ENCODE data around the gene GSAP.

The GSAP gene

GRCh38 chr7:77396894-77397547, 19.1 kb downstream of the GSAP start:
- DNase-seq (ENCODE audit: low spot score), result no peak
- in situ Hi-C loops (cut with MboI; ENCODE audit: low pct_unique_long_range_greater_than_20kb, low sequenced_read_pairs, unreplicated experiment), result no loop called here
- no peak for TF ChIP-seq CTCF (IDR thresholded peaks at IDR 0.05; ENCODE audit: extremely low read depth, insufficient read depth, missing control alignments)

DNA sequence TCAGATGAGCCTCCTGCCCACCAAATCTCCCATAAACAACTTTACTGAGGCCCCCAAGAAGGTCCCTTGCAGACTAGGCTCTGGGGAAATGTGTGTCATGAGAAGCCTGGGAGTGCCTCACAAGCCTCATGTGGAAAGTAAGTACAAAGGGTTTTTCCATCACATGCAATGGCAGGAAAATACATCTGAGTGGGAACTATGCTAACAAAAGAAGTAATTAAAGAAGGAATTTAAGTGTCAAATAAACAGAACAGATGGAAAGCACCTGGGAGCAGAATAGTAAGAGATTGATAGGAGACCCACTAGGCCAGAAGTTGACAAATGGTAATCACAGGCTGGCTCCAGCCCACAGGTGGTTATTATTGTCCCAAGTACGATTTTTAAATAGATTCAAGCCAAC, 20.5 kb downstream of the GSAP start:
- no peak for TF ChIP-seq CTCF (IDR thresholded peaks at IDR 0.05; ENCODE audit: extremely low read depth, insufficient read depth, missing control alignments)
- in situ Hi-C loops (cut with MboI; ENCODE audit: low pct_unique_long_range_greater_than_20kb, low sequenced_read_pairs, unreplicated experiment), result no loop called here
- DNase-seq (ENCODE audit: low spot score), result no peak

GRCh38 chr7:77393954-77394353, 22.2 kb downstream of the GSAP start:
- in situ Hi-C loops (cut with MboI; ENCODE audit: low pct_unique_long_range_greater_than_20kb, low sequenced_read_pairs, unreplicated experiment), result no loop called here
- TF ChIP-seq CTCF (IDR thresholded peaks at IDR 0.05; ENCODE audit: extremely low read depth, insufficient read depth, missing control alignments), result no peak
- no peak for DNase-seq (ENCODE audit: low spot score)

- peak; percentile 56 for DNase-seq (ENCODE audit: low spot score)
- no peak for TF ChIP-seq CTCF (IDR thresholded peaks at IDR 0.05; ENCODE audit: extremely low read depth, insufficient read depth, missing control alignments)
- in situ Hi-C loops (cut with MboI; ENCODE audit: low pct_unique_long_range_greater_than_20kb, low sequenced_read_pairs, unreplicated experiment), result no loop called here
Measured at GRCh38 chr7:77393261-77393660, 22.9 kb downstream of the GSAP start.

DNA sequence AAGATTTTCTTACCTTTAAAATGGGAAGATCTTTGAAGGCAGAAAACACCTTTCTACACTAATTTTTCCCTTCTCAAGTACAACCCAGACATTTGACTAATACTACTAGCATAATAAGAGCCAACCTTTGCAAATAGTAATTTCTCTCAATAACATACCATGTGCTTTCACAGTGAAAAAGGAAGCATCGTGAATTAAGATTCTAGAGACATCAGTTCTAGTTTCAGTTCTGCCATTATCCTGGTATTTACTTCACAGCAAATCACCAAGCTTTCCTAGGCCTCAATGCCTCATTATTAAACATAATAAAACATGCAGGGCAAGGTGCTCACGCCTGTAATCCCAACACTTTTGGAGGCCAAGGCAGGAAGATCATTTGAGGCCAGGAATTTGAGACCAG, 24.9 kb downstream of the GSAP start:
- TF ChIP-seq CTCF (IDR thresholded peaks at IDR 0.05; ENCODE audit: extremely low read depth, insufficient read depth, missing control alignments), result no peak
- peak; percentile 20 for DNase-seq (ENCODE audit: low spot score)
- in situ Hi-C loops (cut with MboI; ENCODE audit: low pct_unique_long_range_greater_than_20kb, low sequenced_read_pairs, unreplicated experiment), result no loop called here

- in situ Hi-C loops (cut with MboI; ENCODE audit: low pct_unique_long_range_greater_than_20kb, low sequenced_read_pairs, unreplicated experiment), result no loop called here
- no peak for DNase-seq (ENCODE audit: low spot score)
- TF ChIP-seq CTCF (IDR thresholded peaks at IDR 0.05; ENCODE audit: extremely low read depth, insufficient read depth, missing control alignments), result no peak
Measured at GRCh38 chr7:77388055-77388641, 28.0 kb downstream of the GSAP start.

Measured in GM13977 (cell line).